DMS153 (cell line): ENCODE measurements around the gene RASGEF1C.

Source experiments
- DNase-seq: peaks from one replicate; lab custom pipeline; 2025; lab: John Stamatoyannopoulos, UW

RASGEF1C gene

DNA sequence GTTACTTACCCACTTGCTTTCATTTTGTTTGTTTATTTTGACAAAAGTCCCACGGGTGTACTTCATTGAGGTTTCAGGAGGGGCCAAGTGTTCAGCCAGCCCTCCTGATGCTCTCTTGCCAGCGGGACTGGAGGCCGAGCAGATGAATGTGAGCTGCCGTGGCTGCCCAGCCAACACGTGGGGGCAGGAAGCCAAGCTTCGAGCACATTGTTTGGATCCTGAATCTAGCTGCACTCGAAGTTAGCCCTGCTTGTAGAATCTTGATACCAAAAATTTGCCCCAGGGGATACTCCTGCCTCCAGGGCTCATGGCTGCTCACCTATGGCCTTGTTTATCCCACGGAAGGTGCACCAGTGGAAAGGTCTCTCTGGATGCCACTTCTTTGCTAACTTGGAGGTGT lies 49.3 kb downstream of the RASGEF1C start:
- no peak for DNase-seq

DNA sequence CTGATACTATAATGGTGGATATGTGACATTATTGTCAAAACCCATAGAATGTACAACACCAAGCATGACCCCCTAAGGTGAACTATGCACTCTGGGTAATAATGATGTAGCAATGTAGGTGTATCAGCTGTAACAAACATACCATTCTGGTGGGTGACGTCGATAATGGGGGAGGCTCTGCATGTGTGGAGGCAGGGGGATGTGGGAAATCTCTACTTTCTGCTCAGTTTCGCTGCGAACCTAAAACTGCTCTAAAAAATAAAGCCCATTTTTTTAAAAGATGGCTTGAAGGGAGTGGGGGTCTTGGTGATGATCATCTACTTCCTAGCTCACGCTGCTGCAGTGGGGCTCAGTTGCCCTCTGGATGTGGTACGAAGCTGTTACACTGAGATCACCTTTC lies 51.1 kb downstream of the RASGEF1C start:
- DNase-seq = no peak

DNA sequence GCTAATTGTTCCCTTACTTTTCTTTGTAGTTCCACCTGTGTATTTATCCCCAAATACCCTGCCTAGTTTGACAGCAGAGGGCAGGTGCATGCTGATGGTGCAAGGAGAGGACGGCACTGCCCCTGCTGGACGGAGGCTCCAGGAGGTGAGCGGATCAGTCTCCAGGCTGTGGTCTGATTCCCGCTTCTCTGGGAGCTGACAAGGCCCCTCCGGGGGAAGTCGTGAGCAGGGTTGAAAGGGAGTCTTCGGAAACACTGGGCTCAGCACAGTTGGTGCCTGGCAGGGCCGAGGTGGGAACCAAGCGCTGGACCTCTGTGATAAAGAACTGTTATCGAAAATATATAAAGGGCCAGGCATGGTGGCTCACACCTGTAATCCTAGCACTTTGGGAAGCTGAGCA lies 52.9 kb downstream of the RASGEF1C start:
- DNase-seq = no peak

DNA sequence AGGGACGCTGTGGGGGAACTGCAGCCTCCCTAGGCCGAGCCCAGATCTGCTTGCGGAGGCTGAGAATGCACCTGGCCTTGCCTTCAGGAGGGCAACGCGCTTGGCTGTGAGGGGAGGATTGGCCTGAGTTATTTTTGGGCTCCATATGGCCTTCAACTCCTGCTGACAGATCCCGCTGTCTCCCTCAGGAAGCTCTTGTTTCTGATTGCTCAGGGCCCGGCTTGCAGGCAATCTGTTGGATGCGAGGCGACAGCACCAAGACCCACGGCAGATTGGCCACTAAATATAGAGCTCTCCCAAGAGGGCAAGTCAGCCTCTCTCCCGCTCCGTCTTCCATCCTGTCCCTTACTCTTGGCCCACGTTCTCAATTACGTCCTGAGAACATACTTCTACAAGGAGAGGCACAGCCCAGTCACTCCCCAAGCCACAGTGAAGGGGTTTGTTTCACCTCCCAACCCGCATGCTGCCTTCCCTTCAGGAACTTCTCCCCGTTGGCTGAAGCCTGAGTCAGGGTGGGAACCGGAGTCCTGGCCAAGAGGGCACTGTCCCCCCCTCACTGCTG lies 53.6 kb downstream of the RASGEF1C start:
- no peak for DNase-seq

- DNase-seq = no peak
These were observed 54.1 kb downstream of the RASGEF1C start for GRCh38 chr5:180154821-180155364.

DNA sequence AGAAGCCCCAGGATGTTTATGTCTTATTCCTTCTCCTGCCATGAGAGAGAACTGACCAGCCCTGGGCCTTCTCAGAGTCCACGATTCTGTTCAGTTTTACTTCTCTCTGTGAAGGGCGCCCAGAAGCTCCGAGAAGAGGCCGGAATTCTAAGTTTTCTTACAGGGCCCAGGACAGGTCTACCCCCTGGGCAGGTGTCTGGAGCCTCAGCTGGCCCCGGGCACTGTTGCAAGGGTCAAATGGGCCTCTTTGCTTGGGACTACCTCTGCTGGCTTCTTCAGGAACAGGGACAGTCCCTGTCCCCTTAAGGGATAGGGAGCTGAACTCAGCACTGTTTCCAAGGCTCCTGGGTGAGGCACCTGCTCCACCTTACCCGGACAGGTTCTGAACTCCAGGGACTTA lies 55.0 kb downstream of the RASGEF1C start:
- DNase-seq = no peak

DNA sequence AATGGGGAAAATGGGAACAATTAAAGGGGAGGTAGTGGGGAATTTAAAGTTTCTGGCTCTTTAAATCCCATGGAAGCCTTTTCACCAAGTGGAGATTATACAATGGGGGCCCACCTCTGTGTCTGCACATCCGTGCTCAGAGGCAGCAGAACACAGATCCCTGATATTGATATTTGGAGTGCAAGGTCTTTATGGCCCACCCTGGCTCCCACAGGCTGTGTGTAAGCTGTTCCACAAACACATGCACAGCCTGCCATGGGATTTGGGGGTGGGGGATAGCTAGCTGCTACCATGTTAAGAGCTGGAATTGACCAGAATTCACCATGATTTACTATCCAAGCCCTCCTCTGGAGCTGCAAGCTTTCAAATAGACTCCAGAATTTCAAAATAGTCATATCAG lies 55.9 kb downstream of the RASGEF1C start:
- DNase-seq = no peak

DNA sequence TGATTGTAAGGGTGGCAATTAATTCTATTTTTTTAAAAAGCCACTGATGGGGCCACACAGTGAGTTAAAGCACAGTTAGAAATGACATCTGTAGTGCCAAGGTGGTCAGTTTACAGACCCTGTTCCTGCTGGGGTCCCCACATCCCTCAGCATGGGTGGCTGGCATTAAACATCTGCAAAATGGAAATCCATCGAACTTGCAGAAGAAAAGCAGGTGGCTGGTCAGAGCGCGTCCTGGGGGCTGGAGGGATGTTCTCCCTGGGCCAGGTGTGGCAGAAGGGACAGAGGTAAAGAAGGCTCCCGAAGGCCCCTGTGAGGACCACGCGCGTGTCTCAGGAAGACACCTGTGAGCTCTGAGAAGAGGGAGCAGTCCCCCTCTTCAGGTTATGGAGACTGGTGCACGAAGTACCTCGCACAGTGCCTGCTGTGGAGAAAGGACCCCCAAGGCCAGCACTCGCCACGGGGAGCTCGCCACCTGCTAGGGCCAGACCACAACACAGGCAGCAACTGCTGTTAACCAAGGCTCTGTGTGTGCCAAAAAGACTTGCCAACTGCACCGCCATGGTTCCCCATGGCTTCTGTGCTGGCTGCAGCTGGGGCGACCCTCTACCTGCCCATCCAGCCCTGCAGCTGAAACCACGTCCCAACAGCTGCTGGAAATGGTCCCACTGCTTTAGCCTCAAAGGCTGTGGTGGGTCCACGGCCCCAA lies 65.2 kb downstream of the RASGEF1C start:
- no peak for DNase-seq

DNA sequence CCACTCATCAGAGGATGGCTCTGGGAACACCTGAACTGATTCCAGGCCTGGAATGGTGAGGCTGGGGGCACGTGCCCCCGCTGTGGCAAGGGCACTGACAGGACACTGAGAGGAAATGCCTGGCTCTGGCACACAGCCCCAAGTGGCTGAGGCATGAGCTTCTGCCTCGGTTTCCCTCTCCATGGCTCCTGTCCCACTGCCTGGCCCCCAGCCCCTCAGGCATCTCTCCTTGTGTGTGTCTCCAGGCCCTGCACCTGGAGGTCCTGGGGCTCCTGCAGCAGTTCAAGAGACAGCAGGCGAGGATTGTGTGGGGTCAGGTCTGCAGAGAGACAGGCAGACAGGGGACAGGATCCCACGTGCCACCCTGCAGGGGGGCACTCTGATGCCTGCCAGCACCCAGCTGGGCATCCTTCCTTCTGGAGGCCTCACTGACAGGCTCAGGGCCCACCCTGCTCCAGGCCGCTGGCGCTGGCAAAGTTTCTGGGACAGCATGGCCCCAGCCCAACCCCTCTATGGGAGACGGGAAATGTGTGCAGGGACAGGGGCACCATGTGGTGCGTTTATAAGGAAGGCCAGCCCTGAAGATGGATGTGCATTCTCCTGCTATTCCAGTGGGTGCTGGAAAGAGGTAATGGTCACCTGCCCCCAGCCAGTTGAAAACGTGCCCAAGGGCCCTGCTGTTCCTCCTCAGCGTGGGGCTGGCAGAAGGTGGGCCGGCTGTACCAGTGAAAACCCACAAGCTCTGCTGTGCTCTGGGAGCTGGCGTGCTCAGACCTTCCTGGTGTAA lies 66.0 kb downstream of the RASGEF1C start:
- no peak for DNase-seq

GRCh38 chr5:180142021-180142765 lies 66.8 kb downstream of the RASGEF1C start:
- no peak for DNase-seq

- DNase-seq = no peak
These were observed 67.8 kb downstream of the RASGEF1C start for GRCh38 chr5:180141068-180141660.

- no peak for DNase-seq
These were observed 68.4 kb downstream of the RASGEF1C start for GRCh38 chr5:180140571-180140970.

- no peak for DNase-seq
These were observed 68.9 kb downstream of the RASGEF1C start for GRCh38 chr5:180140079-180140554.

DNA sequence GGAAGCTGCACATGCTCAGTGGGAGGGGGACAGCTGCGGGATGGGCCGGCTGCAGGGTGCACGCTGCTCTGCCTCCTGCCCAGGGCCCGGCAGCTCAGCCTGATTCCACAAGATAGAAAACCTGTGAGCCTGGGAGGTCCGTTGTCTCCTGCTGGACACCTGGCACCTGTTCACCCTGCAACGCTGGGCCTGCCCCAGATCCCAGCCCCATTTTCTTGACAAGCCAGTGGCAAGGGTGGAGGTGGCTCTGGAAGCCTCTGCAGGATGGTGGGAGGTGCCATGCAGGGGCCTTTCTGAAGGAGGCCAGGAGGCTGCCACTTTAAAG lies 69.3 kb downstream of the RASGEF1C start:
- DNase-seq = no peak

GRCh38 chr5:180138976-180139730 lies 69.9 kb downstream of the RASGEF1C start:
- DNase-seq = no peak

DNA sequence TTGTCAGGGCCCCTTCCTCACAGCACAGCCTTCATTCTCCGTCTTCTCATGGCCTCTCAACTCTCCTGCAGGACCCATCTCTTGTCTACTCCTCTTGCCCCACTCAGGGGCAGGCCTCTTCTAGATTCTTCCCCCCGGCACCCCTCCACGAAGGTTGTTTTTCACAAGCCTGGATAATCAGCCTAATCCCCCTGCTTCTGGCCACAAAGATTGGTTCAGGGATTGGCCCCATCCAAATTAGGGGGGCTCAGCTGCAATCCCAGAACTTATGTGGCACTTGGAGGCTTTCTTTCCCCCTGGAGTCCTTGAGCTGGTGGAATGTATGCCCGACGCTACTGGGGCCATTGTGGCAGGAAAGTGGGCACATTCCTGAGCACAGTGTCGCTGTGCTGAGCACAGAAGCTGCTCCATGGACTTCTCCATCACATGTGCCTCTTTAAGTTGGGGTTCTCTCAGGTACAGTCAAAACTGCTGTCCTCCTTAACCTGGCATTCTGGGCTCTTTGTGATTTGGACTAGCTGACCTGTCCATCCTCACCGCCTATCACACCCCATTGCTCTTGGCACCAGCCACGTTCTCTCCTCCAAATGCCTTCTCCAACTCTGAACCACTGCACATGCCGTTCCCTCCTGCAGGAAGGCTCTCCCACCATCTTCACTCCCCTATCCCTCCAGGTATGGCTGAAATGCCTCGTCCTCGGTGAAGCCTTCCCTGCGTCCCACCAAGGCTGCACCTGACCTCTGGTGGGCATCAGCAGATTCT lies 70.6 kb downstream of the RASGEF1C start:
- DNase-seq = no peak

DNA sequence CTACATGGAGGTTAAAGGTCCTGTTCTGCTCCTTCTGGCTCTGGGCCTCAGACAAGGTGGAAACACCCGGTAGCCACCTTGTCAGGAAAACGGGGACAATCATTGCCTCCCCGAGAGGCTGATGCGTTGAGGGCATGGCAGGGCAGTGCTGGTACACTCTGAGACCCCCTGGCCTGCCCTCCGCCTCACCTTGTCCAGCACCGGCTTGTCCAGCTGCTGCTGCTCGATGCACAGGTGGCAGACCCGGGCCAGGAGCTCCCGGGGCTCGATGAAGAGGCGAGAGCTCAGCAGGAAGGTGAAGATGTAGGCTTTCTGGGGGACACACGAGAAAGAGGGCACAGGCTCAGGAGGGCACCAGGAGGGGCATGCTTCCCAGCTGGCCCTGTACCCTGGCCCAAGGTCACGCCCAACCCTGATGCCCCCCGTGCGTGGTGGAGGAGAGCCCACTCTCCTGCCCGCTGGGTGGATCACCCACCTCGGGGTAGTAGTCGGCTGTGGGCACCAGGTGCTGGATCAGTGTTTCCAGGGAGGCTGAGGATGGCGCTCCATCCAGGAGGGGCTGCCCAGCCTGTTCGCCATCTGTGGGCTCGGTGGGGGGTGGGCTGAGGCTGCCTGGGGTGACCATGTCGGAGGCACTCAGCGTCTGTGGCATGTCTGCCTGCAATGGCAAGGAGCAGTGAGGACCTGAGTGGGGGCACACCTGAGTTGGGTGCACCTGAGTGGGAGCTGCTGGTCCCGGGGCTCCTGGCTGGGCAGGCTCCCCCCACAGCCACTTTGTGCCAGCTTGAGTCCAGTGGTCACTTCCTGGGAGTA lies 71.4 kb downstream of the RASGEF1C start:
- DNase-seq = no peak

DNA sequence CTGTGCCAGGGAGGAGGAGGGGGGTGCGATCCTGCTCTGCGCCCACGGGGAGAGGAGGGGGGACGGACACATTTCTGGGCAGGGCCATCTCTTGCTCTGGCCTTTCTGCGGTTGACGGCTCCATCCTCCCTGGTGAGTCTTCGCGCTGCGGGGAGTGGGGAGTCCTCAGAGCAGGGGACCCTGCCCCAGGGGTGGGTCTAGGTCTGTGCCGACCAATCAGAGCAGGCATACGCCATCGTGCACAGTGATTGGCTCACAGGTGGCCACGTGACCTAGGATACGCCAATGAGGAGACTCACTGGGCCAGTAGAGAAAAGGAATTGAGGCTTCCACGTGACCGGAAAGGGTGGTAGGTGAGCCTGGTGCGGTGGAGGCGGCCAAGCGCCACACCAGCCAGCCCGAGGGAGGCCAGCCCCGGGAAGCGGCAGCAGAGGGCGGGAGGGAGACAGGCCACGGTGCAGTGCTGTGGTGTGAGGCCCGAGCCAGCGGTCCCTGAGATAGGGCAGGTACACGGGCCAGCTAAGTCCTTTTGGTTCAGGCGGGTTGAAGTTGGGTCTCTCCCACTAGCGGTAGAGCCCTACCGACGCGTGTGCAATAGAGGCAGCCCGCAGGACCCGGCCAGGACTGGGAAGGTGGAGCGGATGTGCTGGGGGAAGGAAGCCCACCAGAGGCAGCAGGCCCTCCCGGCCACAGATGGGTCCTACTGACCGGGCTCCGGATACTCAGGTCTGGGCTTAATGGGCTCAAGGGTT lies 72.2 kb downstream of the RASGEF1C start:
- no peak for DNase-seq
